Mesothelial cell of epicardium (in vitro differentiated cells): ENCODE measurements around the gene SLC16A4. TPM values are rescaled to one million over a fixed set of nuclear protein-coding genes. Genes with fewer than 3 reads are reported as not detected.

ENCODE experiments used
- DNase-seq, 2 experiments: peaks; one replicate each; pipeline ENCODE4 v3.0.0; 2021; ENCODE audit warnings: low spot score in 2 of 2; ENCODE audit not compliant: unreplicated experiment in 2 of 2
- H3K27ac Mint-ChIP-seq: 2 replicates; pipeline ENCODE4 v1.8.0; 2021; ENCODE audit warnings: mixed read lengths
- H3K27me3 Mint-ChIP-seq: 2 replicates; pipeline ENCODE4 v1.8.0; 2021; ENCODE audit warnings: low read depth, mixed read lengths
- H3K36me3 Mint-ChIP-seq: 2 replicates; pipeline ENCODE4 v1.8.0; 2021; ENCODE audit warnings: mixed read lengths
- H3K4me1 Mint-ChIP-seq: 2 replicates; pipeline ENCODE4 v1.8.0; 2021; ENCODE audit warnings: mixed read lengths
- H3K4me3 Mint-ChIP-seq: 2 replicates; pipeline ENCODE4 v1.8.0; 2021; ENCODE audit warnings: mild to moderate bottlenecking, moderate library complexity, mixed read lengths
- H3K9me3 Mint-ChIP-seq: 2 replicates; pipeline ENCODE4 v1.8.0; 2021; ENCODE audit warnings: mixed read lengths
- total RNA-seq: library from RNA; stranded (reverse); gene quantifications from 3 replicates; pipeline ENCODE4 v1.2.1, GENCODE V29; 2021
- TF ChIP-seq, protein P1 (sequence below): fragments of 200-600 bp; sonication (generic); IDR thresholded peaks from one replicate; pipeline ENCODE4 v1.5.0; 2021; ENCODE audit warnings: antibody characterized with exemption; ENCODE audit not compliant: unreplicated experiment

SLC16A4 gene
- total RNA-seq, 1 donor from 2014 or later: 13.7 TPM

DNA sequence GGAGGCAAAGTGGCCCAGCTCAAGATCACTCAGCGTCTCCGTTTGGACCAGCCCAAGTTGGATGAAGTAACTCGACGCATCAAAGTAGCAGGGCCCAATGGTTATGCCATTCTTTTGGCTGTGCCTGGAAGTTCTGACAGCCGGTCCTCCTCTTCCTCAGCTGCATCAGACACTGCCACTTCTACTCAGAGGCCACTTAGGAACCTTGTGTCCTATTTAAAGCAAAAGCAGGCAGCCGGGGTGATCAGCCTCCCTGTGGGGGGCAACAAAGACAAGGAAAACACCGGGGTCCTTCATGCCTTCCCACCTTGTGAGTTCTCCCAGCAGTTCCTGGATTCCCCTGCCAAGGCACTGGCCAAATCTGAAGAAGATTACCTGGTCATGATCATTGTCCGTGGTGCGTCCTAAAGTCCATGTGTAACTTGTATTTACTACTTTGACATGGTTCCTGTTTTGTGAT is 48.9 kb downstream of the SLC16A4 start:
- Mint-ChIP-seq H3K4me3 (peak overlapping the region; percentile 45), H3K27me3 (no peaks in the 10 kb centered on the region), H3K4me1 (peaks cover 64% of the 10 kb centered on the region), H3K36me3 (peaks cover 16% of the 10 kb centered on the region), H3K27ac (no peak overlapping the region), H3K9me3 (no peaks in the 10 kb centered on the region)
- no peak for DNase-seq
- TF ChIP-seq, protein P1, sequence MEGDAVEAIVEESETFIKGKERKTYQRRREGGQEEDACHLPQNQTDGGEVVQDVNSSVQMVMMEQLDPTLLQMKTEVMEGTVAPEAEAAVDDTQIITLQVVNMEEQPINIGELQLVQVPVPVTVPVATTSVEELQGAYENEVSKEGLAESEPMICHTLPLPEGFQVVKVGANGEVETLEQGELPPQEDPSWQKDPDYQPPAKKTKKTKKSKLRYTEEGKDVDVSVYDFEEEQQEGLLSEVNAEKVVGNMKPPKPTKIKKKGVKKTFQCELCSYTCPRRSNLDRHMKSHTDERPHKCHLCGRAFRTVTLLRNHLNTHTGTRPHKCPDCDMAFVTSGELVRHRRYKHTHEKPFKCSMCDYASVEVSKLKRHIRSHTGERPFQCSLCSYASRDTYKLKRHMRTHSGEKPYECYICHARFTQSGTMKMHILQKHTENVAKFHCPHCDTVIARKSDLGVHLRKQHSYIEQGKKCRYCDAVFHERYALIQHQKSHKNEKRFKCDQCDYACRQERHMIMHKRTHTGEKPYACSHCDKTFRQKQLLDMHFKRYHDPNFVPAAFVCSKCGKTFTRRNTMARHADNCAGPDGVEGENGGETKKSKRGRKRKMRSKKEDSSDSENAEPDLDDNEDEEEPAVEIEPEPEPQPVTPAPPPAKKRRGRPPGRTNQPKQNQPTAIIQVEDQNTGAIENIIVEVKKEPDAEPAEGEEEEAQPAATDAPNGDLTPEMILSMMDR: no peak

DNA sequence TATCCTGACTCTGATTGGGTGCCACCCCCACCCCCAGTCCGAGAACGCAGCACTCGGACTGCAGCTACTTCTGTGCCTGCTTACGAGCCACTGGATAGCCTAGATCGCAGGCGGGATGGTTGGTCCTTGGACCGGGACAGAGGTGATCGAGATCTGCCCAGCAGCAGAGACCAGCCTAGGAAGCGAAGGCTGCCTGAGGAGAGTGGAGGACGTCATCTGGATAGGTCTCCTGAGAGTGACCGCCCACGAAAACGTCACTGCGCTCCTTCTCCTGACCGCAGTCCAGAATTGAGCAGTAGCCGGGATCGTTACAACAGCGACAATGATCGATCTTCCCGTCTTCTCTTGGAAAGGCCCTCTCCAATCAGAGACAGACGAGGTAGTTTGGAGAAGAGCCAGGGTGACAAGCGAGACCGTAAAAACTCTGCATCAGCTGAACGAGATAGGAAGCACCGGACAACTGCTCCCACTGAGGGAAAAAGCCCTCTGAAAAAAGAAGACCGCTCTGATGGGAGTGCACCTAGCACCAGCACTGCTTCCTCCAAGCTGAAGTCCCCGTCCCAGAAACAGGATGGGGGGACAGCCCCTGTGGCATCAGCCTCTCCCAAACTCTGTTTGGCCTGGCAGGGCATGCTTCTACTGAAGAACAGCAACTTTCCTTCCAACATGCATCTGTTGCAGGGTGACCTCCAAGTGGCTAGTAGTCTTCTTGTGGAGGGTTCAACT is 49.5 kb downstream of the SLC16A4 start:
- Mint-ChIP-seq H3K27ac (no peak overlapping the region), H3K4me3 (peak overlapping the region; percentile 45), H3K36me3 (peaks cover 16% of the 10 kb centered on the region), H3K9me3 (no peaks in the 10 kb centered on the region), H3K27me3 (no peaks in the 10 kb centered on the region), H3K4me1 (peaks cover 69% of the 10 kb centered on the region)
- TF ChIP-seq, protein P1: no peak
- DNase-seq: no peak

DNA sequence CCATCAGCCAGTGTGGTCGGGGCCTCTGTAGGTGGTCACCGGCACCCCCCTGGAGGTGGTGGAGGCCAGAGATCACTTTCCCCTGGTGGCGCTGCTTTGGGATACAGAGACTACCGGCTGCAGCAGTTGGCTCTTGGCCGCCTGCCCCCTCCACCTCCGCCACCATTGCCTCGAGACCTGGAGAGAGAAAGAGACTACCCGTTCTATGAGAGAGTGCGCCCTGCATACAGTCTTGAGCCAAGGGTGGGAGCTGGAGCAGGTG is 50.7 kb downstream of the SLC16A4 start:
- DNase-seq: no peak
- no peak overlapping the region for H3K27ac Mint-ChIP-seq

DNA sequence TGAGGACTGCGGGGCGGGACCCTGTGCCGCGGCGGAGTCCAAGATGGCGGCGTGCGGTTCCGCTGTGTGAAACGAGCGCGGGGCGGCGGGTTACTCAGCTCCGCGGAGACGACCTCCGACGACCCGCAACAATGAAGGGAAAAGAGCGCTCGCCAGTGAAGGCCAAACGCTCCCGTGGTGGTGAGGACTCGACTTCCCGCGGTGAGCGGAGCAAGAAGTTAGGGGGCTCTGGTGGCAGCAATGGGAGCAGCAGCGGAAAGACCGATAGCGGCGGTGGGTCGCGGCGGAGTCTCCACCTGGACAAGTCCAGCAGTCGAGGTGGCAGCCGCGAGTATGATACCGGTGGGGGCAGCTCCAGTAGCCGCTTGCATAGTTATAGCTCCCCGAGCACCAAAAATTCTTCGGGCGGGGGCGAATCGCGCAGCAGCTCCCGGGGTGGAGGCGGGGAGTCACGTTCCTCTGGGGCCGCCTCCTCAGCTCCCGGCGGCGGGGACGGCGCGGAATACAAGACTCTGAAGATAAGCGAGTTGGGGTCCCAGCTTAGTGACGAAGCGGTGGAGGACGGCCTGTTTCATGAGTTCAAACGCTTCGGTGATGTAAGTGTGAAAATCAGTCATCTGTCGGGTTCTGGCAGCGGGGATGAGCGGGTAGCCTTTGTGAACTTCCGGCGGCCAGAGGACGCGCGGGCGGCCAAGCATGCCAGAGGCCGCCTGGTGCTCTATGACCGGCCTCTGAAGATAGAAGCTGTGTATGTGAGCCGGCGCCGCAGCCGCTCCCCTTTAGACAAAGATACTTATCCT is 51.2 kb downstream of the SLC16A4 start:
- peaks cover 70% of the 10 kb centered on the region for H3K4me1 Mint-ChIP-seq
- DNase-seq: peak; percentile 45 to 76
- no peaks in the 10 kb centered on the region for H3K27me3 Mint-ChIP-seq
- H3K36me3 Mint-ChIP-seq: peaks cover 12% of the 10 kb centered on the region
- H3K27ac Mint-ChIP-seq: no peak overlapping the region
- TF ChIP-seq, protein P1: peak; percentile 29
- H3K4me3 Mint-ChIP-seq: no peak overlapping the region
- H3K9me3 Mint-ChIP-seq: no peaks in the 10 kb centered on the region

More for the DNA sequence above, 50.7 kb downstream of the SLC16A4 start:
- no peaks in the 10 kb centered on the region for H3K27me3 Mint-ChIP-seq
- H3K4me1 Mint-ChIP-seq: peaks cover 70% of the 10 kb centered on the region
- H3K36me3 Mint-ChIP-seq: peaks cover 12% of the 10 kb centered on the region
- TF ChIP-seq, protein P1: no peak
- no peaks in the 10 kb centered on the region for H3K9me3 Mint-ChIP-seq
- no peak overlapping the region for H3K4me3 Mint-ChIP-seq

DNA sequence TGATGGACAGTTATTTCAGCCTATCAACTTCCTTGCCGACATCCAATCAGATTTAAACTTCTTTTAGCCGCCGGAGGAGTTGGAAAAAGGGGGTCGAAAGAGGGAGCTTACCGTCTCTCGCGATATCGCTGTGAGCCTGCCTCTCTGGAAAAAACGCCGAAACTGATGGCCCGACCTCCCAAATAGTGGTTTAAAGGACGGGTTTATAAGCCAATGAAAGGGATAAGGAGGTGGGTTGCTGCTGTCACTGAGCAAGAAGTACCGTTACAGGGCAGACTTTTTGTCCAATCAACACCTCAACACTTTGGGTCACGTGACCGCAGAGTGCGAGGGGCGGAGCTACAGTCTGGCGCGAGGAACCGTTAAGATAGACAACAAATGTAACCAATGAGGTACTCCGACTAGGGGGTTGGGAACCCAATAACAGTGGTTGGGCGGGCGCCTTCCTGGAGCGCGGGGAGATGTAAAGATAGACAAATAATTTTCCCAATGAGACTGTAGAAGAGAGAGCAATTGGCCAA is 51.9 kb downstream of the SLC16A4 start, which contains the start of gene RBM15:
RBM15 (plus strand) TSS at position 492 of the 521 bp plus-strand sequence; CDS start at position 521, 29 bp downstream.
- Mint-ChIP-seq H3K9me3 (no peaks in the 10 kb centered on the region), H3K4me1 (peaks cover 63% of the 10 kb centered on the region), H3K27ac (peak within 1 kb of the TSS; percentile 97), H3K27me3 (no peaks in the 10 kb centered on the region), H3K4me3 (no peak within 1 kb of the TSS), H3K36me3 (peaks cover 10% of the 10 kb centered on the region)
- DNase-seq: peak; percentile 94 to 95
- TF ChIP-seq, protein P1: no peak
